GM19240 (cell line): ENCODE data around the gene ANKRD42.
"Not testable (repeated sequence)": the region's sequence is repeated elsewhere in the genome, so short reads cannot be mapped to it uniquely, and the experiment has no call there.

Experiments used
- DNase-seq: peaks from one replicate; pipeline ENCODE4 v3.0.0; 2011; ENCODE audit warnings: low spot score; ENCODE audit not compliant: insufficient read length

ANKRD42 gene

GRCh38 chr11:83172551-83172950 lies 21.0 kb upstream of the ANKRD42 start:
- no peak for DNase-seq

DNA sequence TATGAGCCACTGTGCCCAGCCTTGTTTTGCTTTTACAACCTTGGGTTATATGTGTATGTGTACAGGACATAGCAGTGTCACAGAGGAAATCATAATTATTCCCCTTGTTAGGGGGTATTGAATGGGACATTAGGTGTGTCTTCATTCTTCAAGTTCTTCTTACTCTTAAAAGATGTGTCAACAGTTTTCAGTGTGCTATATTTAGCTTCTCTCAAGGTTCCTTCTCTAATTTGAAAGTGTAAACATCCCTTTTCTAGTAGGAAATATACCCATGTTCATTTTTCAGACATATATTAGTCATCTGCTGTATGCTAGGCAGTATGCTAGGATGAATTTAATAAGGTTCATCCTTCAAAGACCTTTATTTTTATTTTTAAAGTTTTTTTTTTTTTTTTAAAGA lies 19.5 kb upstream of the ANKRD42 start:
- DNase-seq: no peak

GRCh38 chr11:83175815-83176214 lies 17.7 kb upstream of the ANKRD42 start:
- DNase-seq: no peak

GRCh38 chr11:83181815-83182214 lies 11.7 kb upstream of the ANKRD42 start:
- no peak for DNase-seq

GRCh38 chr11:83185767-83186166 lies 7.7 kb upstream of the ANKRD42 start:
- DNase-seq: no peak

DNA sequence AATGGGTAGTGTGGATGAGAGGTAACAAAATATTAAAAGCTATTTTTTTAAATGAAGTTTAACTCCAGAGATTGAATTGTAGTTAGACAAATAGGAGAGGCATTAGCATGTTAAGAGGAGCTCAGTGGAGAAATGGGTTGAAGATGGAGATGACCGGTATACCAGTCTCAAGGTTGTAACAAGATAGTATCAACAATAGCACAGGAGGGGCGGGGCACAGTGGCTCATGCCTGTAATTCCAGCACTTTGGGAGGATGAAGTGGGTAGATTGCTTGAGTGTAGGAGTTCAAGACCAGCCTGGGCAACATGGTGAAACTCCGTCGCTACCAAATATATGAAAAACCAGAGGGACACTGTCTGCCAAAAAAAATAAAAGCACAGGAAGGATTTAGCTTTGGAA lies 6.0 kb upstream of the ANKRD42 start:
- no peak for DNase-seq

- DNase-seq: no peak
Observed at GRCh38 chr11:83191491-83191890, 2.0 kb upstream of the ANKRD42 start.

- DNase-seq: no peak
Observed at GRCh38 chr11:83191986-83192385, 1.5 kb upstream of the ANKRD42 start.

- DNase-seq: no peak
Observed at GRCh38 chr11:83192606-83193245, 786 bp upstream of the ANKRD42 start.

- DNase-seq: peak; percentile 7
Observed at GRCh38 chr11:83194281-83195142, 1.0 kb downstream of the ANKRD42 start.

DNA sequence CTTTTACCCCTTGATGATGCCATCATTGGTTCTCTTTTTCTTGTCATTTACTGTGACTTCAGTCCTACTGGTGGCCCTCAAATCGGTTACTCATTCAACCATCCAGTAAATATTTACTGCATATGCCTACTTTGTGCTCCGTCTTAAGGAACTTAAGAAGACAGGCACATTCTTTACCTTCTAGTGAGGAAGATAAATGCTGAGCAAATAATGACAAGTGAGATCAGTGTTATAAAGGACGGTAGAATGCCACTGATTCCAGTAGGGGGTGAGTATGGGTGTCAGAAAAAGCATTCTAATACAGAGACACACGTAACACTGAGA lies 1.6 kb downstream of the ANKRD42 start:
- no peak for DNase-seq

DNA sequence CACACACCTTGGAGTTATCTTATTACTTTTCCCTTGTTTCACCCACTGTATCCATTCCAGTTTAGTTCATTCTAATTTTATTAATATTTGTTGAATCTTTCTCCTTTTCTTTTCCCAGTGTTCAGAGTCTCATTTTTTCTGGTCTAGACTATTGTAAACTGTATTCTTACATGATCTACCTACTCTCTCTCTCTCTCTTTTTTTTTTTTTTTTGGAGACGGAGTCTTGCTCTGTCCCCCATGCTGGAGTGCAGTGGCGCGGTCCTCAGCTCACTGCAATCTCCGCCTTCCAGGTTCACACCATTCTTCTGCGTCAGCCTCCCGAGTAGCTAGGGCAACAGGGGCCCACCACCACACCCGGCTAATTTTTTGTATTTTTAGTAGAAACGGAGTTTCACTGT lies 2.1 kb downstream of the ANKRD42 start:
- DNase-seq: no peak

DNA sequence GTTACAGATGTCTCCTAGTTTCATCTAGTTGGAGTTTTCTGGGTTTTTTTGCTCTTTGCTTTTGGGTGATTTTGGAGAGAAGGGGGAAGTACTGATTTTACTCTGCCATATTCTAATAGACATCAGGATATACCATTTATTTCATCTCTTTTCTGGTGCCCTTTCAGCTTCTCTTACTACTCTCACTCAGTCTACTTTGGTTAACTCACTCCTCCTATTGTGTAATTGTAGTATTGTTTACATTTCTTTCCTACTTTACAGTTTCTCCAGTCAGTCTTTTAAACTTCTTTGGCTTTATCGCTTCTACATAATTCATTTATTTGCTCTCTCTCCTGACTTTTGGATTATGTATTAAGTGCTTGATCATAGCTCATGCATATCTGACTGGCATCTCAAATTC lies 6.5 kb downstream of the ANKRD42 start:
- no peak for DNase-seq

DNA sequence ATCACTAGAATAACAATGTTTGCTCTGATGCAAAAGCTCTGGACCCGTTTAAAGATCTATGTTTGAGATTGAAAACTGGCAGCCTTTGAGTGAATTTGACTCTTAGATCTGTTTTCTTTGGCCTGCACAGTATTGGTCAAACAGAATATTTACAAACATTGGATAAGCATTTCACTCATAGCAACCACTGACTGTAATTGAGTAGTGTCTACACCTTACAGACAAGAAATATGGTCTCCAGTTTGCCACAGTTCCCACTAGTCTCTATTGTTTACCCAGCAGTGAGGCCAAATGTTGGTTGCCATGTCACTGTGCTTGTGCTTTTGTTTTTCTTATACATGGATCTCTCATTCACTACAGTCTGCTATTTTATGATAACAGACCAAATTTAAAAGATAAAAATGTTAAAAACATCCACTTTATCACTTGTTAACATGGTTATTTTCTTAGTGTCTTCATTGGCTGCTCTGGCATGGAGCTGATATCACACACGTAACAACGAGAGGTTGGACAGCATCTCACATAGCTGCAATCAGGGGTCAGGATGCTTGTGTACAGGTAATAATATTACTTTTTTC lies 12.2 kb downstream of the ANKRD42 start:
- no peak for DNase-seq

DNA sequence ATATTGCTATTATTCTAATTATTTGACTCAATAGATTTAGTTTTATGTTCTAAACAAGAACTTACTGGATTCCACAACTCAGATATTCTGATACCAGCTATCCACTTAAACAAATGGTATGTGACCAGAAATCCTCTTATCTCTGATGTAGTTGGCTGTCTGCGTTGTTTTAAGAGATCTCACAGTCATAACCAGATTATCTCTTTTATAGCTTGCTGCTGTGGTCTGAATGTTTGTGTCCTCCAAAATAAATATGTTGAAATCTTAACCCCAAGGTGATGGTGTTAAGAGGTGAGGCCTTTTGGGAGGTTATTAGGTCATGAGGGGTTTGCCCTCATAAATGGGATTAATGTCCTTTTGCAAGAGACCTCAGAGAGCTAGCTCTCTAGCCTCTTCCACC lies 12.7 kb downstream of the ANKRD42 start:
- no peak for DNase-seq

DNA sequence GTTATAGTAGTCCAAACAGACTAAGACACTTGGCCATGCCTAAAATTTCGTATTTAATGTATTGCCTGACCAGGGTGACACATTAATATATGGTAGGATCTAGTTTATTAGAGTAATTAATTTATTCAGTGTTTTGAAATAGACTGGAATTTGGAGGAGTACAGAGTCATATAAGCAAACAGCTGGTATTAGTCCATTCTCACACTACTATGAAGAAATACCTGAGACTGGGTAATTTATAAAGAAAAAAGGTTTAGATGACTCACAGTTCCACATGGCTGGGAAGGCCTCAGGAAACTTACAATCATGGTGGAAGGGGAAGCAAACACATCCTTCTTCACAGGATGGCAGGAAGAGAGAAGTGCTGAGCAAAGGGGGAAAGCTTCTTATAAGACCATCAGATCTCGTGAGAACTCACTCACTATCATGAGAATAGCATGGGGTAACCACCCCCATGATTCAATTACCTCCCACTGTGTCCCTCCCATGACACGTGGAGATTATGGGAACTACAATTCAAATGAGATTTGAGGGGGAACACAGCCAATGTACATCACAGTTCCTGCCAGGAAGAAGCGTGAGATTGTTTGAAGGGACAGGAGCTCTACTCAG lies 13.4 kb downstream of the ANKRD42 start:
- not testable (repeated sequence) for DNase-seq

DNA sequence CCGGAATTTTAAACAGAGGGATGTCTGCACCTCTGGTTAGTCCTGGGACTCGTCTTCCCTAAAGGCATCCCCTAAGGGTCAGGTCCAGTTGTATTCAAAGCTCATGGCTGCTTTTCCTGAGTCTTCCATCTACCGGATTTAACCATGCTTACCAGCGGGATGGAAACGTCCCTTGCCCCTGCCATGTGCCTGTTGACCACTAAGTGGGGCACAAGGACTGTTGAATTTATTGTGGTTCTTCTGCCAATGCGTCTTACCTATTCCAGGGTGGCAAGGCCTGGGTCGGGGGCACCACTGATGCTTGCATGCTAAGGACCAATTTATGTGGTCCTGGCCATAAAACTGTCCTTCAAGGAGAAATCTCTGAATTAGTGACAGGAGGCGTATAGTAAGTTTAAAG lies 25.6 kb downstream of the ANKRD42 start:
- no peak for DNase-seq

DNA sequence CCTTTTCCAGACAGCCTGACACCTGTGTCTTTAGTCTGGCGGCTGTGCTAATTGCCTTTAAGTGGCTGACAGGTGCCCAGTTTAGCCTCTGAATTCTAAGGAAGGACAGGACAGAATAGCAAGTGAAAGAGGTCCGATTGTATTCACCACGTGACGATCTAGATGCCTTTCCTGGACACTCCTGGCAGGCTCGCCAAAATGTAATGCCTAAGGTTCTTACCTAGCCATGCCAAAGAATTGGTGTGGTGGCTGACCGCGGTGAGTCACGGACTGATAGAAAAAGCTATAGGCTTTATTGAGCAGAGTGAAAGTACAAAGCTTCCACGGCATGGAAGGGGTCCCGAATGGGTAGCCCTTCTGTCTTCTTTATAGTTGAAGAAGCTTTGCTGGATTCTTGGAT lies 26.7 kb downstream of the ANKRD42 start:
- no peak for DNase-seq

GRCh38 chr11:83221694-83222093 lies 28.2 kb downstream of the ANKRD42 start:
- no peak for DNase-seq

DNA sequence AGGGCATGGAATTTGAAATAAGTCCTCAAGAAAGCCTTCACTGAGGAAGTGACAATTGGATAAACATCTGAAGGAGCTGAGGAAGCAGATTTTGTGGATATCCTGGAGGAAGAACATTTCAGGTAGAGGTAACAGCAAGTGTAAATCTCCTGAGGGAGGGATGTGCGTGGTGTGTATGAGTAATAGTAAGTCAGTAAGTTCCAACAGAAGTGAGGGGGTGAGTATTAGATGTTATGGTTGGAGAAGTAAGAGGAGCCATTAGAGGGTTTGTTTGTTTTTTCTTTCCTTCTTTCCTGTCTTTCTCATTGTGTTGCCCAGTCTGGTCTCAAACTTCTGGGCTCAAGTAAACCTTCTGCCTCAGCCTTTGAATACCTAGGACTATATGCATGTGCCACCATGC lies 29.0 kb downstream of the ANKRD42 start:
- DNase-seq: no peak

DNA sequence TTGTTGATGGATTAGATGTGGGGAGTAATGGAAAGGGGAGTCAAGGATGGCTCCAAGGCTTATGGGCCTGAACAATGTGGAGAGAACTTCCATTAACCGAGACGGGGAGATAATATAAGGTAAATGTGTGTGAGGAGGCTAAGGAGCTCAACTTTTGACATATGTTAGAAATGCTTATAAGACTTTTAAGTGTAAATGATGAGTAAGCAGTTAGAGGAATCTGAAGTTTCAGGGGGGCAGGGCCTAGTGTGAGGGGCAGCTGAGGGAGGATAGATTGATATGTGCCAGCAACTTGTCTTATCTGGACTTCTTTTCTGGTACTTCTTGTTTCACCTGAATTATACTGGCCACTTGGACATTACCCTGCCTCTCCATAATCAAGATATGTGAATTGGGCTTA lies 29.9 kb downstream of the ANKRD42 start:
- no peak for DNase-seq

- DNase-seq: no peak
Observed at GRCh38 chr11:83235825-83236224, 42.3 kb downstream of the ANKRD42 start.
